Cardiac fibroblast (primary cell): ENCODE measurements around the gene FGFR3.

ENCODE experiments used
- DNase-seq, 2 donors: peaks; one replicate each; pipeline versions ENCODE4 v3.0.0 to v3.0.0-alpha.2; 2010; ENCODE audit warnings: low read depth in 2 of 2
- H3K4me3 ChIP-seq, 2 donors: replicated peaks in 1 of 2; 1 replicate in 1 of 2; 2 replicates in 1 of 2; pipeline ENCODE4 v1.5.1; 2011; ENCODE audit warnings: low read depth in 2 of 2, low read length in 2 of 2, mild to moderate bottlenecking in 2 of 2, moderate library complexity in 1 of 2
- CTCF ChIP-seq: IDR thresholded peaks from one replicate; pipeline ENCODE4 v1.5.1; 2011; ENCODE audit warnings: low read depth, mild to moderate bottlenecking, low read length, inconsistent platforms

Gene FGFR3

DNA sequence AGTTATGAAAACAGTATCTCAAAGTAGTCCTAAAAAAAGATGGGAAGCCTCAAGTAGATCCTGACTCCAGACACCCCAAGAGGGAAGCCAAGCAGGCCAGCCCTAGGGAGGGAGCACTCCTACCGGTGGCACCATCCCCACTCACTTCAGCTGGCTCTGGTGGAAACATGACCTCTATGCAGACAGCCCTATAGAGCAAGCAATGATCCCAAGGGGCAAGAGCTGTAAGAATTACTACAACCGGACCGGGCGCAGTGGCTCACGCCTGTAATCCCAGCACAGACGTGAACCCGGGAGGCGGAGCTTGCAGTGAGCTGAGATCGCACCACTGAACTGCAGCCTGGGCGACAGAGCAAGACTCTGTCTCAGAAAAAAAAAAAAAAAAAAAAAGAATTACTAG, 57.2 kb downstream of the FGFR3 start:
- no peak overlapping the region for H3K4me3 ChIP-seq
- TF ChIP-seq CTCF = no peak
- peak in 1 of 2 donors; percentile 33 for DNase-seq

DNA sequence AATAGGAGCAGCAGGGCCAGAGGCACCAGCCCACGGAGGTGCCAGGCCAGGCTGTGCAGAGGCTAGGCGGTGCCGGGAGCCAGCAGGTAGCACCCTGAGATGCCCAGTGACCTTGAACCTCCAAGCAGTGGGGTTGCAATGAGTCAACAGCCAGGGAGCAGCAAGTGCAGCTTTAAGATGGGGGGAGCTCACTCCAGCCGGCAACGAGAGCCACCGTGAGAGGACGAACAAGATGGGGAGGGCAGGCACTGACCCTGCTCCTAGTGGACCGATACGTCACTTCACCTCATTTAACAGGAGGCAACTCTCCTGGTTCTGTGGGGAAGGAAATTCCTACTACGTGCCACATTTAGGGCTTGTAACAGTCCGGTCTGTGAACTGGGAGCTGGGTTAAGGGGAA, 58.1 kb downstream of the FGFR3 start:
- no peak for DNase-seq
- TF ChIP-seq CTCF = no peak
- H3K4me3 ChIP-seq = no peak overlapping the region

- no peak overlapping the region for H3K4me3 ChIP-seq
- TF ChIP-seq CTCF = no peak
- DNase-seq = peak in 1 of 2 donors; percentile 23
These were observed 58.7 kb downstream of the FGFR3 start for GRCh38 chr4:1851575-1852410.

DNA sequence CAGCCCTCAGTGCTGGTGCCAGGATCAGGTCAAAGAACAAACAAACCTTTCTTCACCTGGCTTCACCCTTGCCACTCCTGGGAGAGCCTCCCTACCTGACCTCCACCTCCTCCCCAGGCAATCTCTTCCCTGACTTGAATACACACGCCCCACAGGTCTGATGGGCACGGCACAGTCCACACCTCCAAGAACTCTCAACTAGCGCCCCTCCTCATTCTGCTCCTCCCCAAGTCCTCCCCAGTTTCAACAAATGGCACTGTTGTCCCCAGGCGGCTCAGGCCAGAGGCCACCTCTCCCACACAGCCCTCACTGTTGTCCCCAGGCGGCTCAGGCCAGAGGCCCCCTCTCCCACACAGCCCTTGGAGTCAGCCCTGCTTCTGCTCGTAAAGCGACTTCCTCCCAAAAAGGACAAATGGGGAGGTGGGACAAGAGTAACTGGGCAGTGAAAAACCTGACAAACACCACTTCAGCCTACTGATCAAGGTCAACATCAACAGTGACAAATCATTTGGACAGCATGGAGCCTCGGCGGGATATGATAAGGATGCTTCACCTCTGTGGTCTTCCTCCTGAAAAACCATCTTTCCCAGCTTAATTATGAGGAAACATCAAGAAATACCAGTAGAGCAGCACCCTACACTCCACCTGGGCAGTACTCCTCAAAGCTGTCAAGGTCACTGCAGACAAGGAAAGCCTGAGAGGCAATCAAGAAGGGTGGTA, 60.0 kb downstream of the FGFR3 start:
- TF ChIP-seq CTCF = no peak
- H3K4me3 ChIP-seq = no peak overlapping the region
- DNase-seq = no peak

DNA sequence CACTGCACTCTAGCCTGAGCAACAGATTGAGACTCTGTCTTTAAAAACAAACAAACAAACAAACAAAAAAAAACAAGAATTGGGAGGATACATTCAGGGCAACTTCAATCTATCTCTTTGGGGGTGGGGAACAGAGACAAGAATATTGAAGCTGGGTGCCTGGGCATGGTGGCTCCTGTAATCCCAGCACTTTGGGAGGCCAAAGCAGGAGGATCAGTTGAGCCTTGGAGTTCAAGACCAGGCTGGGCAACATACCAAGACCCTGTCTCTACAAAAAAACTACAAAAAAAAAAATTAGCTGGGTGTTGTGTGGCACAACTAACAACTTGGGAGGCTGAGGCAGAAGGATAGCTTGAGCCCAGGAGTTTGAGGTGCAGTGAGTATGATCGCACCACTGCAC, 61.7 kb downstream of the FGFR3 start:
- TF ChIP-seq CTCF = no peak
- H3K4me3 ChIP-seq = peak overlapping the region; percentile 85 to 92
- DNase-seq = no peak

DNA sequence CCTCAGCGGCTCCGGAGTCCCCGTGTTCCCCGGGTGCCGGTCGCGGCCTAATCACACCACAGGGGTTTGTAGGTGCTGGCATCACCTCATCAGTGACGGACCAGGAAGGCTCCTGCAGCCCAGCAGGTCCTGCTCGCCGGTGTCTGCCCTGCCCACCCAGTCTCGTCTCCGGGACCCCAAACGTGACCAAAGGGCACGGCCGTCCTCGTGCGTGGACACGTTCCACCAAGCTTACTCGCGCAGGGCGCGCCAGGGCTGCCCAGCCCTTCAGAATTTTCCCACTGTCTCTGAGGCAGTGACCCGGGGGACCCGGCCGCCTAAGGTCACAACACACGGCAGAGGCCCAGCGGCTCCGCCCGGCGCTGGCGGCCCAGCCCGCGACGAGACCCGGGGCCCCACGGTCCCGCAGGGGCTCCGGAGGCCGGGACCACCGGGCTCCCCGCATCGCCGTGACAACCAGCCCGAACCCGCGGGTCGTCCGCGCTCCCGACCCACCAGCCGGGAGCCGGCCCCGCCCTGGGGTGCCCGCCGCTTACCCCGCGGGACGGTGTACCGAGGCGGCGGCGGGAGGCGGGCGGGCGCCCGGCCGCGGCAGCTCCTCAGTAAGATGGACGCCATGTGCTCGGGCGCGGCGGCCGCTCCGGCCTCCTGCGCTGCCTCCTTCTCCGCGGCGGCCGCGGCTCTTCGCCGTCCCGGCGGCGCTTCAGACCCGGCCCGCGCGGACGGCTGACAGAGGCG, 62.4 kb downstream of the FGFR3 start:
- H3K4me3 ChIP-seq = peak overlapping the region; percentile 85 to 92
- no peak for TF ChIP-seq CTCF
- peak in 1 of 2 donors; percentile 14 for DNase-seq
